ENCODE results near the gene SCCPDH. TPM values are rescaled to one million over a fixed set of nuclear protein-coding genes. Genes with fewer than 3 reads are reported as not detected.

The SCCPDH gene
- total RNA-seq, 6 experiments from 2014 or later = 21.3 to 27.2 (median 25.6) TPM

DNA sequence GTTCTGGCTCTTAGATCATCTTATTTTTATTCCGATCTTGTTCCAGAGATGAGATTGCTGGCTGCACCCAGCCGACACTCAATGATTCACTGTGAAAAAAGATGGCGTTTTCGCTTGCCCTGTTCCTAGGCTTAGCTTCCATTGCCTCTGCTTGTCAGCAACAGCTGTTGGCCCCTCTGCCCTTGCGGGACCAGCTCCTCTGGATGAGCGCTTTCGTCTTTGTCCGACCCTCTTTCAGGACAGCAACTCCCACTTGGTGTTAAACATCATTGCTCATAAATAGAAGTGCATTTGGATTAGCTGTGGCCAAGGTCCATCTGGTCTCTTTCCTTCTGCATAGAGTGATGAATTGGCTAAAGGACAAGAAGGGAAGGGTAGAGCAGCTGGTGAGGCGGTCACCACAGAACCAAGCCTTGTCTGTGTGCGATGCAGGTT, 43.5 kb upstream of the SCCPDH start:
- H3K27me3 Mint-ChIP-seq (ENCODE audit: insufficient read depth) = no peaks in the 10 kb centered on the region; the same call in none of the 2 replicates
- no peak overlapping the region for H3K4me3 Mint-ChIP-seq
- peaks cover 40% of the 10 kb centered on the region for H3K4me1 Mint-ChIP-seq (ENCODE audit: low read depth)
- TF ChIP-seq, protein P1, sequence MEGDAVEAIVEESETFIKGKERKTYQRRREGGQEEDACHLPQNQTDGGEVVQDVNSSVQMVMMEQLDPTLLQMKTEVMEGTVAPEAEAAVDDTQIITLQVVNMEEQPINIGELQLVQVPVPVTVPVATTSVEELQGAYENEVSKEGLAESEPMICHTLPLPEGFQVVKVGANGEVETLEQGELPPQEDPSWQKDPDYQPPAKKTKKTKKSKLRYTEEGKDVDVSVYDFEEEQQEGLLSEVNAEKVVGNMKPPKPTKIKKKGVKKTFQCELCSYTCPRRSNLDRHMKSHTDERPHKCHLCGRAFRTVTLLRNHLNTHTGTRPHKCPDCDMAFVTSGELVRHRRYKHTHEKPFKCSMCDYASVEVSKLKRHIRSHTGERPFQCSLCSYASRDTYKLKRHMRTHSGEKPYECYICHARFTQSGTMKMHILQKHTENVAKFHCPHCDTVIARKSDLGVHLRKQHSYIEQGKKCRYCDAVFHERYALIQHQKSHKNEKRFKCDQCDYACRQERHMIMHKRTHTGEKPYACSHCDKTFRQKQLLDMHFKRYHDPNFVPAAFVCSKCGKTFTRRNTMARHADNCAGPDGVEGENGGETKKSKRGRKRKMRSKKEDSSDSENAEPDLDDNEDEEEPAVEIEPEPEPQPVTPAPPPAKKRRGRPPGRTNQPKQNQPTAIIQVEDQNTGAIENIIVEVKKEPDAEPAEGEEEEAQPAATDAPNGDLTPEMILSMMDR (IDR thresholded peaks at IDR 0.05) = no peak
- peaks cover 12% of the 10 kb centered on the region for H3K36me3 Mint-ChIP-seq (ENCODE audit: low read depth)
- no peaks in the 10 kb centered on the region for H3K9me3 Mint-ChIP-seq
- H3K27ac Mint-ChIP-seq = no peak overlapping the region
- DNase-seq = no peak

DNA sequence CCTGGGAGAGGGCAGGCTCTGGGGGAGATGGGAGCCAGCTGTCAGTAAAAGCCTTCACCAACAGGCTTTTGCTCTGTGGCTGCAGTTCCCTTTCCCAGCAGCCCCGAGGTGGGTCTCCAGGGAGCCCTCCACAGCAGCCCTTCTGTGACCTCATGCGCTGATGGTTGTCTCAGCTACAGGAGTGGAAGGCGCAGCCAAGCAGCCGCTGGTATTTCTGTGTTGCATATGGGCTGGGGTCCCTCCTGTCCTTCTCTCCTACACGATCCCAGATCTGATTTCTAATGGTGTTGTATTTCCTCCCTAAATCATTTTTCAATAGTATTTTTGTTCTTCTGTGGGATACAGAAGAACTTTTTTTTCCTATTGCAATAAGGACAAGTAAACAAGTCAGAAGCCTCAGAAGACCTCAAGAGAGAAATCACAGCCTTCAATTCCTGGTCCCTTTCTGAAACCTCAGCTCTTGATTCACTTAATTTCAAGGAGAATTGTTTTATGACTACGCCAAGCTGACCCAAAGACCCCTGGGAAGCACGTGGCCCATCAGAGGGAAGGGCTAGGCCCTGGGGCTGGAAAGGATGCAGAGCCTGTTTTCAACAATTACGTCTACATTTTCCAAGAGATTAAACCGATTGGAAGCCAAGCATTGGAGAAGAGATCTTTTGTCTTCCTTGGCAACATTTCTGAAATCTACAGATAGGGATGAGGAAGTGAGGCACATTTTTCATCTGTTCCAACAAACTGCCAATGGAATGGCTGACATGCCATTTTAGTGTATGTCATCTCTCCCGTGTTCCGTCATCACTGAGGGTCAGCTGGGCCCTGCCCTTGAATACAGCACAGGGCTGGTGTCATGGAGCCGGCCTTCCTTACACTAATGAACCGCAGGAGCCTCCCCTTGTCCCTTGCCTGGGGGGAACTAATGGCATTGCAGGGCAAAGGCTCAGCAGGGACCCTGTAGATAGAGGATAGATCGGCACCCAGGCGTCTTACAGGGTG, 42.0 kb upstream of the SCCPDH start:
- H3K4me1 Mint-ChIP-seq (ENCODE audit: low read depth) = peaks cover 40% of the 10 kb centered on the region
- TF ChIP-seq, protein P1 (IDR thresholded peaks at IDR 0.05) = no peak
- no peak for DNase-seq
- H3K27me3 Mint-ChIP-seq (ENCODE audit: insufficient read depth) = no peaks in the 10 kb centered on the region; the same call in none of the 2 replicates
- H3K9me3 Mint-ChIP-seq = no peaks in the 10 kb centered on the region
- H3K4me3 Mint-ChIP-seq = no peak overlapping the region
- H3K36me3 Mint-ChIP-seq (ENCODE audit: low read depth) = peaks cover 12% of the 10 kb centered on the region
- peak overlapping the region; percentile 17 for H3K27ac Mint-ChIP-seq

DNA sequence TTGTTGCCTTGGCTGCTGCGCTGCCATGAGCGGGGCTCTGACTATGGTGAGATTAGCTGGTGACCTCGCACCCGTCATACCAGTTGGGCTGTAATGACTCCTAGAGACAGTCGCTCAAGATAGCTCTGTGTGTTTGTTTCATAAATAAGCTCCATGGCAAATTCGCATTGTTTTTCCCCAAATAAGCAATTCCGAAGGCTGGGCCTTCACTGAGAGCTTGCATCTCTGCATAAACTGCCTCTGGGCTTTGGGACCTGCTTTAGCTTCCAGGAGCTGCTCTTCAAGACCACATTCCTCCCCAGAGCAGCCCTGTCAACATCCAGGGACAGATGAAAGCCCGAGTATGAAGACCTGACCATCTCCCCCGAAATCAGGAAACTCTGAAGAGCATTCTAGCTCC, 40.7 kb upstream of the SCCPDH start:
- peaks cover 12% of the 10 kb centered on the region for H3K36me3 Mint-ChIP-seq (ENCODE audit: low read depth)
- H3K27me3 Mint-ChIP-seq (ENCODE audit: insufficient read depth) = no peaks in the 10 kb centered on the region; the same call in none of the 2 replicates
- H3K9me3 Mint-ChIP-seq = no peaks in the 10 kb centered on the region
- DNase-seq = no peak
- peaks cover 35% of the 10 kb centered on the region for H3K4me1 Mint-ChIP-seq (ENCODE audit: low read depth)
- TF ChIP-seq, protein P1 (IDR thresholded peaks at IDR 0.05) = no peak
- H3K4me3 Mint-ChIP-seq = no peak overlapping the region
- H3K27ac Mint-ChIP-seq = no peak overlapping the region

DNA sequence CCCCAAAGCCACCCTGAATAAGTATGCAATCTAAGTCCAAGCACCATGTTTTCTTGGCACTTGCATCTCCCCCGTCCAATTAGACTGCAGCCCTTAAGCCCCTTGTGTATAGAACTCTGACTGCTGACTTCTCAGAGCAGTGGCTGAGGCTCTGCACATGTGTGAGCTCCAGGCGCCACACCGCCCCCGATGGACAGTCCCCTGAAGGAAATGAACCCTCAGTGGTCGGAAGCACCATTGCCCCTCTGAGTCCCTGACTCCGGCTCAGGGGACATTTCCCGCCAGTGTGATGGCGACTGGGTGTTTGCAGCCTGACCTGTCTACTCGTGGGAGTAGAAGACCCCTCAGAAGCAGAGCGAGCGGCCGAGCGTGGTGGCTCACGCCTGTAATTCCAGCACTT, 37.2 kb upstream of the SCCPDH start:
- no peak overlapping the region for H3K27ac Mint-ChIP-seq
- peaks cover 17% of the 10 kb centered on the region for H3K4me1 Mint-ChIP-seq (ENCODE audit: low read depth)
- H3K9me3 Mint-ChIP-seq = no peaks in the 10 kb centered on the region

DNA sequence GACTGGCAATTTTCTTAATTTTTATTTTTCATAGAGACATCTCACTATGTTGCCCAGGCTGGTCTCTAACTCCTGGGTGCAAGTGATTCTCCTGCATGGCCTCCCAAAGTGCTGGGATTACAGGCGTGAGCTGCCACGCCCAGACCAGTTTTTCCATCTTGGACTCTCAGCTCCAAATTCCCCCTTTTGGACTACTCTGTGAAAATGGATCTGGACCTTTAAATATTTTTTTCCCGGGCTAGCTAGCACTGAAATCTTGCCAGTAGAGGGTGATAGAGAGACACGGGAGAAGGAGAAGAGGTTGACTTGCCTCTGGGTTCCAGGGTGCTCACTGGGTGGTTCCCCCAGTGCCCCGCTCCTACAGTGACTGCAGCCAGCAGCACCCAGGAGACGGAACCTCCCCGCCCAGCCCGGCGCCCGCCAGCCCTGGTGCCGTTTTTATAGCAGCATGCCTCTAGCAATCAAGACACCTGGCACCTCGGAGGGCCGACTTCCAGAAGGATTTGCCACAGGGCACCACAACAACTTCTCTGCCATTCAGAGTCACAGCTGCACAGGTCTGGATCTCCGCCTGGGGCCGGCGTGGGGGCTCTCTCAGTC, 34.7 kb upstream of the SCCPDH start:
- H3K27ac Mint-ChIP-seq = no peak overlapping the region
- TF ChIP-seq, protein P1 (IDR thresholded peaks at IDR 0.05) = peak; percentile 93
- H3K4me1 Mint-ChIP-seq (ENCODE audit: low read depth) = peaks cover 9% of the 10 kb centered on the region
- DNase-seq = peak; percentile 83
- peaks cover 6% of the 10 kb centered on the region for H3K36me3 Mint-ChIP-seq (ENCODE audit: low read depth)
- 0 out of 2 replicates have a peak, but pooled peaks cover 4% of the 10 kb centered on the region for H3K27me3 Mint-ChIP-seq (ENCODE audit: insufficient read depth)
- H3K4me3 Mint-ChIP-seq = peak overlapping the region; percentile 80
- peaks cover 19% of the 10 kb centered on the region for H3K9me3 Mint-ChIP-seq

More for the DNA sequence above, 37.2 kb upstream of the SCCPDH start:
- no peak for DNase-seq
- no peaks in the 10 kb centered on the region; the same call in 1 of the 2 replicates for H3K27me3 Mint-ChIP-seq (ENCODE audit: insufficient read depth)
- H3K4me3 Mint-ChIP-seq = no peak overlapping the region
- TF ChIP-seq, protein P1 (IDR thresholded peaks at IDR 0.05) = peak; percentile 10; the same call in 1 of the 2 replicates
- peaks cover 12% of the 10 kb centered on the region for H3K36me3 Mint-ChIP-seq (ENCODE audit: low read depth)
